ENCODE measurements around the gene MTFR1L.

The MTFR1L gene

DNA sequence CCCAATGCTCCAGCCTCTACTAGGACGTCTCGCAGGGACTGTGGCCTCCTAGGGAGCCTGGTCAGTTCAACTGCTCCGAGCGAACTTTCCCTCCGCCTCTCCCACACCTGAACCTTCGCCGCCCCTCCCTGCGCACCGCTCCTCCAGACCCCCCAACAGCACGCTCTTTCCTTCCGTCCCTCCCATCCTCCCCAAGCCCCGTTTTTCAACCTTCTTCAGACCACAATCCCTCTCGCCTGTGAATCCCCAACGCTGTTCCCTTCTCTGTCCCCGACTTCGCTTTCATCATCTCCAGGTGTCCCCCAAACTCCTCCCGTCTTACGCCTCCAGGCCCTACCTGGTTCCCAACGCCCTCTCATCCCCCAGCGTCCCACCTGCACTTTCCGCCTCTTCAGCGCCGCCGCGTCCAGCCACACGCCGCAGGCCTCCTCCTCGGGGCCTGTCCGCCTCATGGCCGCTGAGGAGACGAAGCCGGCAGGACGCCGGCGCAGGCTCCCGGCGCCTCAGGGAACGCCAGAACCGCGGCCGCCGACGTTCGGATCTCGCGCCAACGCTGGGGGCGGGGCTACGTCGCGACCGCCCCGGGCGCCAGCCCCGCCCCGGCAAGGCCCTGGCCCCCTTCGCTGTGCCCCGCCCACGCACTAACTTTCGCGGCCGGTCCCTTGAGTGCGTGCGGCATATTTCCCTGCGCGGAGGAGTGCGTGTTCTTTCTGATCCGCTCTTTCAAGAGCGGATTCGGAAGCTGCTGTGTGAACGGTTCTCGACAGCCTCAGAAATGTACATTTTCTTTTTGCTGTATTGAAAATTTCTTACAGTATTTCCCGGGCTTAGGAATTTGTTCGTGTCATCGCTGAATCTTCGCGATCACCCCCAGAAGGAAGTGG, 39.4 kb downstream of the MTFR1L start, which contains the start of gene AUNIP:
Gene AUNIP, minus strand, starts transcription at position 552 of the 884 bp plus-strand sequence. Its CDS starts 100 bp downstream, at position 452.
- no peak for TF ChIP-seq MYC (IDR thresholded peaks at IDR 0.05; ENCODE audit: low read depth, low read length)
- TF ChIP-seq, protein P1, sequence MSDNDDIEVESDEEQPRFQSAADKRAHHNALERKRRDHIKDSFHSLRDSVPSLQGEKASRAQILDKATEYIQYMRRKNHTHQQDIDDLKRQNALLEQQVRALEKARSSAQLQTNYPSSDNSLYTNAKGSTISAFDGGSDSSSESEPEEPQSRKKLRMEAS (IDR thresholded peaks at IDR 0.05; ENCODE audit: low read depth, low read length): peak; percentile 72
- peak; percentile 86 for TF ChIP-seq POLR2A (IDR thresholded peaks at IDR 0.05; ENCODE audit: extremely low read depth, insufficient read length)
- DNase-seq (ENCODE audit: low read depth): peak; percentile 93
- H3K4me3 ChIP-seq (ENCODE audit: low read depth, low read length): peak within 1 kb of the TSS; percentile 95

DNA sequence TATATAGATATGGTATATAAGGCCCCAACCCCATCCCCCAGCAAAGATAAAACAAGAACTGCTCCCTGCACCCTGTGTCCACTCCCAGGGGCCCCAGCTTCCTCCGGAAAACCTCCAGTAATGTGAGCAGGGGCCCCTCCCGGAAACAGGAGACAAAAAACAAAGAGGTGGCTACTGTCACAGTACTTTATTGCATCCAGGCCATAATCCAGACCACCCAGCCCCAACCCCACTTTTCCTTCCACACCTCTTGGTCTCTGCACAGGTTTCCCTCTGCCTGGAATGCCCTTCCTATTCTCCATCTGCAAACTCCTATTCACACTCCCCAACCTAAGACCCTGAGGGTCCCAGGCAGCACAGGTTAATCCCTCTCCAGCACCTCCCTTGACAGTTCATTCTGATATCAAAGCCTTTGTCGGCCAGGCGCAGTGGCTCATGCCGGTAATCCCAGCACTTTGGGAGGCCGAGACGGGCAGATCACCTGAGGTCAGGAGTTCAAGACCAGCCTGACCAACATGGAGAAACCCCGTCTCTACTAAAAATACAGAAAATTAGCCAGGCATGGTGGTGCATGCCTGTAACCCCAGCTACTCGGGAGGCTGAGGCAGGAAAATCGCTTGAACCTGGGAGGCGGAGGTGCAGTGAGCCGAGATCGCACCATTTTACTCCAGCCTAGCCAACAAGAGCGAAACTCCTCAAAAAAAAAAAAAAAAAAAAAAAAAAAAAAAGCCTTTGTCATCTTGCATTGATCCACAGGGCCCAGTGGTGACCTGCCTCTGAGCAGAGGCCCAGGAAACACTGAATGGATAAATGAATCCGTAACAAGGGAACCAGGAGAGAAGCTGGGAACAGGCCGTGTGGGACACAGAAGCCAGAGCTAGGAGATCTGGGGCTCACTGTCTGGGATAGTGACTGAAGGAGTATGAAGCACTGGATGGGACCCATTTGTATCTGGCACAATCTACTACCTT, 41.8 kb downstream of the MTFR1L start:
- peak overlapping the region; percentile 80 for H3K4me3 ChIP-seq (ENCODE audit: low read depth, low read length)
- TF ChIP-seq, protein P1 (IDR thresholded peaks at IDR 0.05; ENCODE audit: low read depth, low read length): no peak
- TF ChIP-seq MYC (IDR thresholded peaks at IDR 0.05; ENCODE audit: low read depth, low read length) (no peak; the same call in 1 of the 2 replicates), POLR2A (IDR thresholded peaks at IDR 0.05; ENCODE audit: extremely low read depth, insufficient read length) (no peak)
- TF ChIP-seq, protein P2, sequence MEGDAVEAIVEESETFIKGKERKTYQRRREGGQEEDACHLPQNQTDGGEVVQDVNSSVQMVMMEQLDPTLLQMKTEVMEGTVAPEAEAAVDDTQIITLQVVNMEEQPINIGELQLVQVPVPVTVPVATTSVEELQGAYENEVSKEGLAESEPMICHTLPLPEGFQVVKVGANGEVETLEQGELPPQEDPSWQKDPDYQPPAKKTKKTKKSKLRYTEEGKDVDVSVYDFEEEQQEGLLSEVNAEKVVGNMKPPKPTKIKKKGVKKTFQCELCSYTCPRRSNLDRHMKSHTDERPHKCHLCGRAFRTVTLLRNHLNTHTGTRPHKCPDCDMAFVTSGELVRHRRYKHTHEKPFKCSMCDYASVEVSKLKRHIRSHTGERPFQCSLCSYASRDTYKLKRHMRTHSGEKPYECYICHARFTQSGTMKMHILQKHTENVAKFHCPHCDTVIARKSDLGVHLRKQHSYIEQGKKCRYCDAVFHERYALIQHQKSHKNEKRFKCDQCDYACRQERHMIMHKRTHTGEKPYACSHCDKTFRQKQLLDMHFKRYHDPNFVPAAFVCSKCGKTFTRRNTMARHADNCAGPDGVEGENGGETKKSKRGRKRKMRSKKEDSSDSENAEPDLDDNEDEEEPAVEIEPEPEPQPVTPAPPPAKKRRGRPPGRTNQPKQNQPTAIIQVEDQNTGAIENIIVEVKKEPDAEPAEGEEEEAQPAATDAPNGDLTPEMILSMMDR (IDR thresholded peaks at IDR 0.05; ENCODE audit: low read depth, low read length): no peak
- peak; percentile 91 for DNase-seq (ENCODE audit: low read depth)

DNA sequence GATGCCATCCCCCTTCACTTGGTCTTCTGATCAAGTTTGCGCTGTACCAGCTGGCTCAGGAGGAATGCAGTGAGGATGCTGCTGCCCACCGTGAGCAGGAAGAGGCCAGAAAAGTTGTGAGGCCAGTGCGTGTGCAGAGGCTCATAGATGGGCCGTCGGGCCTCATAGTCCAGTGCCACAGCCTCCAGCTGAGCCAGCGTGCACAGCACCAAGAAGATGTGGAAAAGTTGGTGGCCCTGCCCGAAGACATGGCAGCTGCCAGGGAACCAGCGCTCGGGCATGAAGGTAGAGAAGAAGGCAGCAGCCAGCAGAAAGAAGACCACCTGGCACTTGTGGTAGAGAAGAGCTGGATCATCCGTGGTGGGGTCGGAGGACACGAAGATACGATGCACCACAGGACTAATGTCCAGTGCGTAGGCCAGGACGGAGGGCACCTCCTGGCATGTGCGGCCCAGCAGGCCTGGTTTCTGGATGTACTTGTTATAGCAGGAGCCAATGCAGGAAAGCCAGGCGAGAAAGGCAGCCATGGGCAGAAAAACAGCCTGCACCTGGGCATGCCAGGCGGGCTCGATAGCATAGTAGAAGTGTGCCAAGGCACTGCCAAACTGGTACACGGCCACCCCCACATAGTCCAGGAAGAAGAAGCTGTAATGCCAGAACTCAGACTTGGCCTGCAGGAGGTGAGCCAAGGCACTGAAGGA, 43.2 kb downstream of the MTFR1L start:
- DNase-seq (ENCODE audit: low read depth): no peak
- TF ChIP-seq, protein P1 (IDR thresholded peaks at IDR 0.05; ENCODE audit: low read depth, low read length): no peak
- TF ChIP-seq, protein P2 (IDR thresholded peaks at IDR 0.05; ENCODE audit: low read depth, low read length): no peak
- TF ChIP-seq MYC (IDR thresholded peaks at IDR 0.05; ENCODE audit: low read depth, low read length) (no peak), POLR2A (IDR thresholded peaks at IDR 0.05; ENCODE audit: extremely low read depth, insufficient read length) (no peak)
- H3K4me3 ChIP-seq (ENCODE audit: low read depth, low read length): no peak overlapping the region

DNA sequence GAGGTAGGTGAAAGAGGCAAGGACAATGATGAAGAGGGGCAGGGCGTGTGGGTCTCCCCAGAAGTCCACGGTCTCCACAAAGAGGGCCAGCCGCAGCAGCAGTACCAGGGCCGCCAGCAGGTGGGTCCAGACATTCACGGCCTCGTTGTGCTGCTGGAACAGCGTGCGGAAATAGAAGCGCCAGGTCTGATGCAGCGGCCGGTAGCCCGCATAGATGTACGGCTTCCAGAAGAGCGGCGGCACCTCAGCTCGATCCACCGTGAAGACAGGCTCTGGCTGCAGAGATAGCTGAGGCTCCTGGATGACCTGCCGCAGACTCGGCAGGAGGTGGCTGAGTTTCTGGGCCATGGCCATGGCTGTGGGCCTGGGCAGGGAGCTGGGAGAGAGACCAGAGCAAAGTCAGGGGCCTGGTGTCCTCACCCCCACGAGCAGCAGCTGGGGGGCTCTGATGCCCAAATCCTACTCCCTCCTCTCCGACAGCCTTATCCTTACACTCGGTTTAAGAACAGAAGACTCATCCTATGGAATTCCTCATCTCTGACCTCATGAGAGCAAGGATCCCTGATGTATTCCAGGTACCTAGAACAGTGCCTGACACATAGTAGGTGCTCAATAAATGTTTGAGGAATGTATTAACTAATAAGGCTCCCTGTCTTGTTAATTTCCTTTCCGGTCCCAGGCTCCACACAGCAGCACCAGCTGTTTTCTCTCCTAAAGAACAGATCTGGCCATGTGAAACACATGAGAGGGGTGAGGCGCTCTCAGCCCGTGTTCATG, 43.9 kb downstream of the MTFR1L start:
- no peak for DNase-seq (ENCODE audit: low read depth)

DNA sequence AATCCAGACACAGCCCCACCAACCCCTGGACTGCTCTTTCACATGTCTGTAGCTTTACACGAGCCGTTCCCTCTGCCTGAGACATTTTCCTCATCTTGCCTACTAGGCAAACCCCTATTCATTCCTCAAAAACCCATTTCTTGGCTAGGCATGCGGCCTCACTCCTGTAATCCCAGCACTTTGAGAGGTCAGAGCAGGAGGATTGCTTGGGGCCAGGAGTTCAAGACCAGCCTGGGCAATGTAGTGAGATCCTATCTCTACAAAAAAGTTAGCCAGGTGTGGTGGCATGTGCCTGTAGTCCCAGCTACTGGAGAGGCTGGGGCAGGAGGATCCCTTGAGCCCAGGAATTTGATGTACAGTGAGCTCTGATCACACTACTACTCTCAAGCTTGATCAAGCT, 44.7 kb downstream of the MTFR1L start:
- H3K4me3 ChIP-seq (ENCODE audit: low read depth, low read length): no peak overlapping the region
- DNase-seq (ENCODE audit: low read depth): no peak
- TF ChIP-seq, protein P2 (IDR thresholded peaks at IDR 0.05; ENCODE audit: low read depth, low read length): no peak
- TF ChIP-seq POLR2A (IDR thresholded peaks at IDR 0.05; ENCODE audit: extremely low read depth, insufficient read length): no peak
- no peak for TF ChIP-seq MYC (IDR thresholded peaks at IDR 0.05; ENCODE audit: low read depth, low read length)
- TF ChIP-seq, protein P1 (IDR thresholded peaks at IDR 0.05; ENCODE audit: low read depth, low read length): no peak

More for the DNA sequence above, 43.9 kb downstream of the MTFR1L start:
- H3K4me3 ChIP-seq (ENCODE audit: low read depth, low read length): no peak overlapping the region
- TF ChIP-seq, protein P1 (IDR thresholded peaks at IDR 0.05; ENCODE audit: low read depth, low read length): no peak
- TF ChIP-seq, protein P2 (IDR thresholded peaks at IDR 0.05; ENCODE audit: low read depth, low read length): no peak
- no peak for TF ChIP-seq MYC (IDR thresholded peaks at IDR 0.05; ENCODE audit: low read depth, low read length)
